GF-D8 (cell line): Measurements from ENCODE around the gene TRABD2B.

Experiments used
- DNase-seq: peaks from one replicate; lab custom pipeline; 2025; lab: John Stamatoyannopoulos, UW

The TRABD2B gene

DNA sequence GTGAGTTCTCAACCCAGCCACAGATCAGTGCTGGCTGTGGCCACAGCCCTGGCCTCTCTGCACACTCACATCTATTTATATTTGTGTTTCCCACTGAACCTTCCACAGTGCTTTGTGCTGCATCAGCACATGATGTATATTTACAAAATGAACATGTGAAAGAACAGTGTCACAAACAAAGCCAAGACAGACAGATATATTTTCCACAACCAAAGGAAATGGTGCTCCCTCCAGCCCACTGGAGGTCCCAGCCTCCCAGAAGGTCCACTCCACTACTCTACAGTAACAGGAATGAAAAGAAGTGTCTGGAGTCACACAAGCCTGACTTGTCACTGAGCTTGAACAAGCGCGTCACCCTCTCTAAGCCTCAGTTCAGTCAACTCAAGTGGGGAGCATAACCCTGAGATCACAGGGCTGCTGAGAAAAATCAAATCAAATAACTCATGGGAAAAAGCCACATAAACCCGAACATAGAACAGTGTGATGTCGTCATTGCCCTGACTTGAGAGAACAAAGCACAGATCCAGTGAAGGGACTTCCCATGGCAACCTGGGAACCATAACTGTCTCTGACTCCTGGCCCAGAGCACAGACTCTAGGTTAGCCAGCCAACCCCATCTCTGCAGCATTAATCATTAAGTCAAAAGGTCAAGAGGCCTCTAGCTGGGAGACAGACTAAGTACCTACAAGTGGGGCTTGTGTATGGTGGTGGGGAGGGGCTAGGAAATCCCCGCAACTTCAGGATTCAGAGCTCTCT lies 121.2 kb downstream of the TRABD2B start:
- DNase-seq, result no peak

DNA sequence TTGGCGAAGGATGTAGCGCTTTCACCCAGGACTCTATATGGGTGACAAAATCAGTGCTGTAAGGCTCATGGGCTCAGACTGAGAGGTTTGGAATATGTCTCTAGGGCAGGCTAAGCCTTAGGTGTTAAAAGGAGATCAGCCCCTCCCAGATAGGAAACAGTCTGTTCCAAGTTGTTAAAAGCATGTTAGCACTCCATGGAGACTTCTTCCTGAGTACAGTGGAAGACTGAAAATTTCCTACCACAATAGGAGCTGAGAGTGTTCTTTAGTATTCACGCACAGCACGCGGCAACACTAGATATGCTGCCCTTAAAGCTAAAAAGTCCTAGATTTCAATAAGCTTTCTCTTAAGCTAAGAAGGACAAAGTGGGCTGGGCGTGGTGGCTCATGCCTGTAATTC lies 122.1 kb downstream of the TRABD2B start:
- DNase-seq, result no peak

DNA sequence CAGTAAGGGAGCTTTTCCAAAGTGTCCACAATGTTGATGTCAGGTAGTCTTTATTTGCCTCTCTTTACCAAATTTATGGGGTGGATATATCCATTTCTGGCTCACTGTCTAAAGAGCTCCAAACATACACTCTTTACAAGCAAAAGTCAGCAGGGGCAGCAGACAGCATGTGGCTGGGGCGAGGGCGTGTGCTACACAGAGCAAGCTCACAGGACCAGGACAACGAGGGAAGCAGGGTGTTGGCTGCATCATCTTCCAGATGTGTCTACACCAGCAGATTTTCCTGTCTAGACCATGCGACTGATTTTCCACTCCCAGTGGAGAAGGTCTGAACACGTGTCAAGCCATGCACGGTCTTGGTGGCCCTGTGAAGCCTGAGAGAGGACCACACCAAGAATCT lies 123.8 kb downstream of the TRABD2B start:
- no peak for DNase-seq

DNA sequence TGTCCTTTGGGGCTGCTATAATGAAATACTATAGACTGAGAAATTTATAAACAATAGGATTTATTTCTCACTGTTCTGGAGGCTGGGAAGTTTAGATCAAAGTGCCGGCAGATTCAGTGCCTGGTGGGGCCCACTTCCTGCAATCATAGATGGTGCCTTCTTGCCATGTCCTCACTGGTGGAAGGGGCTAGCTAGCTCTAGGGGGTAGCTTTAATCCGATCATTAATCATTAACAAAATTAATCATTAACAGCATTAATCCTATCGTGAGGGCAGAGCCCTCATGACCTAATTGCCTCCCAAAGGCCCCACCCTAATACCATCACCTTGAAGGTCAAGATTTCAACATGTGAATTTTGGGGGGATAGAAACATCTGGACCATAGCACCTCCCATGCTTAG lies 124.3 kb downstream of the TRABD2B start:
- no peak for DNase-seq

DNA sequence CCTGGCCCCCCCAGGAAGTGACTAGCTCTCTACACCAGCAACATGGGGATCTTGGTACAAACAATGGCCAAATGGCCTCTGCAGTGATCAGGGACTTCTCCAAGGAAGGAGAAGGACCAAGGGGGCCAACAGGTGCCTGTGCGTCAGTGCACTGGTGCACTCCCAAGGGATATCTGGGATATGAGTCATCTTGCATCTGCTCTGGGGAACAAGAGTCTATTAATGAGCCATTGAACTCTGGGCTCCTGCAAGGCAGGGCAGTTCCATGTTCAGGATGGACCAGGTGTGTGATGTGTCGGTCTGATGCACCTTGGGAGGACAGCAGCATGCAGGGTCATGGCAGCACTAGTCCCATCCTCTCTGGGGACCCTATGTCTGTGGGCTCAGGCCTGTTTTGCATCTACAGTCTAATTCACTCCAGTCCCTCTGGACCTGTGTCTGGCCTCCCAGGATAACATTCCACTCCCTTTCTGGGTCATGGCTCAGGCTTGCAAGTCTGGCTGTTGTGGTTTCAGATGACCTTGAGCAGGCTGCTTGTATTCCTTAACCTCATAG lies 125.3 kb downstream of the TRABD2B start:
- DNase-seq, result no peak

DNA sequence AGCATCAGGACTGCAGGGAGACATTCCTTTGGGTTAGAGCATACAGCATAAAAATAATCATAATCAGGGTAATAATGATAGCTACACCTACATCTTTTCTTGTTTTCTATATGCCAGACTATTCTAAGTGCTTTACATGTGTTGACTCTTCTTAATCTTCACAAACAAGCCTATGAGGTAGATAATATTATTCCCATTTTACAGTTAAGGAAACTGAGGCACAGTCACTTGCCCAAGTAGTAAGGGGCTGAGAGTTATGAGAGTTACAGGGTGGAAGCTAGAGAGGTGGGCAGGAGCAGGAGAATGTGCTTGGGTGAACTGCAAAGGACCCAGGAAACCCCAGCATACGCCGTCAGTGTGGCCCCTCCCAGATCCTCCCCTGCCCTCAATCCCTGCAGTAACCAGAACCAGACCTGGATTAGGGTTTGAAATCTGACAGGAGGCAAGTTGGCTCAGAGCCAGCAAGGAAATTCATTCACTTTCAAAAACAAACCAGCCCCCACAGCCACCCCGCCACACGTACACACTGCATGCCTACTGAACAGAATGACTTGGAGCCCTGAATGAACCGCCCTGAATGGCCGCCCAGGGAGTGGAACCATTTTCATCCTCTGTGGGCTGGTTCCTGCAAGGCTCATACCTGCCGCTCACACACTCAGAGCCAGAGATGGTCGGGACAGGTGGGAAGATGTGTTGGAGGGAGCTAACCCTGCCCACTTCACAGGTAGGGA lies 126.1 kb downstream of the TRABD2B start:
- no peak for DNase-seq

DNA sequence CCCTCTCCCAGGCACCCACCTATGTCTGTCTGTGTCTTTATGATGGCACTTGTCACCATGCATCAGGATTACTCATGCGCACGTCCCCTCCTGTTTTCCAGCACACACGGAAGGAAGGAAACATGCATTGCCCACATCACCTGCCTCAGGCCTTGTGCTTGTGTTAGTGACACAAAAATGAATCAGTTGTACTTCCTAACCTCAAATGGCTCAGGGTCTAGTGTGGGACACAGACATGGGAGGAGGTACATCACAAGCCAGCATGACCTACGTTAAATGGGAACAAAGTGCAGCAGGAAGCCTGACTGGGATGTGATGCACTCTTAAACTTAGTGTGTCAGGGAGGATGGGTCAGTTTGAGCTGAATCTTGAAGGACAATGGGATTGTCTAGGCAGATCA lies 126.7 kb downstream of the TRABD2B start:
- DNase-seq, result no peak

DNA sequence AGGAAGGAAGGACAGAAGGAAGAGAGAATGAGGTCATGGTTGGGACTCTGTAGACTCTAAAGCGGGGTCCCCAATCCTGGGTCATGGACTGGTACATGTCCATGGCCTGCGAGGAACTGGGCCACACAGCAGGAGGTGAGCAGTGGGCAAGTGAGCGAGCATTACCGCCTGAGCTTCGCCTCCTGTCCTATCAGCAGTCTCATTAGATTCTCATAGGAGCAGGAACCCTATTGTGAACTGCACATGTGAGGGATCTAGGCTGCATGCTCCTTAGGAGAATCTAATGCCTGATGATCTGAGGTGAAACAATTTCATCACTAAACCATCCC lies 128.9 kb downstream of the TRABD2B start:
- no peak for DNase-seq

DNA sequence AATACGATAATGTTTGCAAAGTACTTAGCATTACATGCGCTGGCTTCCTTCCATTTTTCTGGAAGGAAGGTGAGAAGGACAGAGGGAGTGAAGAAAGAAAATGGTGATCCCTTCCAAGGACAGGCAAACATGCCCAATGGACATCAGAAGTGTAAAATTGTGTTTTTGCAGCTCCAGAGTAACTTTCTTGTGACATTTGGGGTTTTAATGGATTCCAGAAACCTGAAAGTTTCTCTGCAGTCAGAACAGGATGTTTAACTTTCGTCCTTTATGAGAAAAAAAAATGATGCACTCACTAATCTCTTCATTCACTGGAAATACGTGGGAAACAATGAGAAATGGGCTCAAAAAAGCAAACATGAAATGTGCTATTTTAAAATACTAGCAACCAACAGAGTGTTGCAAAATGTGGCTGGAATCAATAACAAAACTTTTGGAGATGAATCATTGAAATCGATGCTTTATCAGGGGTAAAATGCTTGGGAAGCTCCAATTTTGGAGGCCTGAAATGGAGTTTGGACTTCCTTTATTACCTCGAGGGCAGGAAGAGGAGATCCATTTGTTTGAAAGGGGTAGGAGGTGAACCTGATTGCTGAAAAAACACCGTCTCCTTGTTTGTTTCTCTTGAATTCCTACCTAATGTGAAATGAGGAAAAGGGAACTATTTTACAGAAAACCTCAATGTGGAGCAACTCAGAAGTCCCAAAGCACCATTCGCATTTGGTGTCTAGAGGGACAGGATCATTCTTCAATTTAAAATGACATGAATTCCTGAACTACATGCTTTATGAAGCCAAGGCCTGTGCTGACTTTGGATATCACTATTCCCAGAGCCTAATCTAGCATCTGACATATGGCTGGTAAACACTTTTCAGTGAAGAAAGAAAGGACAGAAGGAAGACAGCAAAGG lies 129.5 kb downstream of the TRABD2B start:
- DNase-seq, result no peak

DNA sequence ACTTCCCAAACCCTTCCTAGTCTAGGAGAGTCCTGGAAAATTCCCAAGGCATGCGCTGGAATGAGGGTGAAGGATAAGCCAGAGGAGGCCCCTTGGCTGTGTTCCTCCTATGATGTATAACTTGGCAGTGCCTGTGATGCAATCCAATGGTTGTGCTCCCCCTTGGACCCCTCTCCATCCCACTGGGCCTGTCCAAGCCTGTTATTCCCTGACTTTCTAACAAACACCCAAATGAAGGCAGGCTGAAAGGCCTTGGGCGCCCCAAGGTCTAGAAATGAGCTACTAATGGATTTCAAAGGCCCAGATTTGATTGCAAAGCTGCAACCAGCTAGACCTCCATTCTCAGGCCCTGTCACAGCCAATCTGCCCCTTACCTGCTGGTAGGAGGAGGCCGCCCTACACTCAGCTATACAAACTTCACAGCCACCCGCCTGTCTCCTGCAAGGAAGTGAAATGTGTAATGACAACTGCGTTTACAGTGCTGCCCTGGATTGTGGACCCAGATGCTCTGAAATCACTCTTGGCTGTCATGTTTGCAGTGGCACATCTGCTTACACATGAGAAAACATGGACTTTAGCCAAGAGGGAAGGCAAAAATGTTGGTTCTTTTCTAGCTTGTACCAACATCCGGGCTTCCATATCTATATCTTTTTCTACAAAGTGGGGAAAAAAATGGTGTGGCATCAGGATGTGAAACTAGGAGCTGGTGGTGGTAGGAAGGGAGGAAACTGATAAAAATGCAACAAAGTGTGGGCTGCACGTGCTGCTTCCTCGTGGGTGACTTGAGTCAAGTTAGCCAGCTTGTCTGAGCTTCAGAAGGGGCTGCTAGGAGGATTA lies 130.4 kb downstream of the TRABD2B start:
- no peak for DNase-seq

DNA sequence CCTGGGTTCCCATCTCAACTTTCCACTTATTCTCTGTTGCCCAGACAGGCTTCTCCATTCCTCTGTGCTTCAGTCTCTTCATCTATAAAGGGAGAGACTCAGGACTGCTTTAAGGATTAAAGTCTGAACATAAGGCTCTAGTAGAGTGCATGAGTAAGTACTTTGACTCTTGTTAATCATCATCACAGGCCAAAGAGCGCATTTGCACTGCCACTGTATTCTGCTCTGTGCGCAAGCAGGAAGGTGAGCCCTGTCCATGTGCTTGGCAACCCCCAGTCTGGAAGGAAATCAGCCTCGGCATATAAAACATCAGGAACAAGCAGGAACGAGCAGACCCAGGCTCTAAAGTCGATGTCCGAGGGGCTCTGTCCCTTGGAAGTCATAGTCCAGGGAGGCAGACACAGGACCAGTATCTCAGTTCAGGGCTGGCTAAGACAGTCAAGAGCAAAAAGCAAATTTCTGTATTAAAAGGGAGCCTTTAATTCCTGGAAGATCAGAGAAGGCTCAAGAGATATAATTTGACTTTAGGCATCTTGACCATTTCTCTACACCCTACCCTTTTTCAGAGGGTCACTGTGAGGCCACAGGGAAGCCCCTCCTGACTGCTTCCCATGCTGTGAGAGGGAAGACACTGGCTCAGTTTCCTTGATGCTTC lies 131.2 kb downstream of the TRABD2B start:
- DNase-seq, result no peak

DNA sequence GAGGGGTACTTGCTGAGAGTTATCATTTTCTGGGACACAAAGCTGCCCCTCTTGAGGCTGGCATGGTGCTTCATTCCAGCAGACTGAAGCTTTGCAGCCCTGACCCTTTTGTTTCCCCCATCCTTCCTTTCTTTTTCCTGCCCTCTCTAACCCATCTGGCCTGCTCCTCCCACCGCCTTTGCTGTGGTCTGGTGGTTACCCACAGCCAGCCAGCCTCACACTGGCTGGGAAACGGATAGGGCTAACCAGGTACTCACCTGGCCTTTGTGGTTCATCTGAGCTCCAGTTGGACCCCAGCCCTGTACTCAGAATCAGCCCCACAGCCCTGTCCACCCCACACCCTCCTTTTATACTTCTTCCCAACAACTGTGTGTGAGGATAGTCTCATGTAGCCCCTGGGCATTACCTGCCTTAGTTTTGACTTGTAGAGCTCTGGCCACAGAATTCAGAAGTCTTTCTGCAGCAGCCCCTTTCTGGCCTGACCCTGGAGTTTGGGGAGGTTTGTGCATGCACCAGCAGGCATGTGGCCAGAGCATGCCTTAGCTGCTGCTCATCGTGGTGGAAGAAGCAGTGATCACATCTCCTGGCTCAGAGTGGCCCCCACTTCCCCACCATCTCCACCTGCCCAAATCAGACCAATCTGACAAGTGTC lies 138.0 kb downstream of the TRABD2B start:
- DNase-seq, result no peak

DNA sequence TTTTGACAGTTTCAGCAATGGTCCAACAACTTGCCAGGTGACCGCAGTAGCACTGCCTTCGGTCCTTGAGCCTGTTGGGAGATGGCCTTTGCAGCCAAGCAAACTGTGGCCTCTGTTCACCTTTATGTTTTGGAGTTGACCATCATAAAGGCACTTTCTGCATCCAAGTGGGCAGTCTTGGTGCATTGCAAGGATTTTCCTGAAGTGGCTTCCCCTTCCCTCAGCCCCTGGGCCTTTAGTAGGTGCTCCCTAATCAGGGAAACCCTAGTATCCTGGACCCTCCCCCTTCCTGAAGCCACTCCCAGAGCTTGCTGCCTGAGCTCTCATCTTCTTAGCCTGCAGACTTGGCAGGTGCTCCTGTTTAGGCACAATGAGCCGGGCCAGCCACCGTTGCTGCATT lies 140.2 kb downstream of the TRABD2B start:
- no peak for DNase-seq

DNA sequence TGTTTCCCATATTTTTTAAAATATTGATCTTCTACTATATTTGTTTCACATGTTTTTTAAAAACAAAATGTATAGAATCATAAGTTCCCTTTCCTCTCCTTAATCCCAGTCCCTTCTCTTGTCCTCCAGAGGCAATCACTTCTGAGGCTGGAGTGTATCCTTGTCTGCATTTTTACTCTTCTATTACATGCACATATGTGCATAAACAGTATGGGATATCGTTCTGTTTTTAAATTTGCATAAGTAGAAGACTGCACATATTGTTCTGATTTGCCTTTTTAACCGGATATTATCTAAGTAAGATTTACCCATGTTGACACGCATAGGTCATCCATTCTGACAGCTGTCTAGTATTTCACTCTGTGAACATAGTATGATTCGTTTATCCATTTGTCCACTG lies 142.0 kb downstream of the TRABD2B start:
- DNase-seq, result no peak

DNA sequence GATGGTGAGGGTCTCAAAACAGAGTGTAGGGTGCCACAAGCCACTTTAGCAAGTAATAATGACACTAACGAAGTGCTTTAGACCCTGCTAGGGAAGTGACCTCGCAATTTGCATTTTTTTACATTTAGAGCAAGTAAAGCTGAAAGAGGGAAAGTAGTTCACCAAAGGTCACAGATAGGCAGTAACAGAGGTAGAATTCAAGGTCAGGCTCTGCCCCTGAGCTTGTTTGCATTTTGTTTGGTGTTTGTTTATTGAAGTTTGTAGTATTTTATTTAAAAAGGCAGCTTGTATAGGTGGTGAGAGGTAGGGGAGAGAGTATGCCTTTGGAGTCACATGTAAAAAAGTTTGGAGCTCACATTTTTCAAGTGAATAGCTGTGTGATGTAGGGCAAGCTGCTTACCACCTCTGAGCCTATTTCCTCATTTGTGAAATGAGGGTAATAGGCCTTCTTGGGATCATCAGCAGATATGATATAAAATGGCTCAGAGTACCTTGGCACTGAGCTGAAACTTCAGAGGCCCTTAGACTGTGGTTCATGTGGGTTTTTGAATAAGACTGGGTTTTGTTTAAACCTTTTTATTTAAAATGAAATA lies 142.5 kb downstream of the TRABD2B start:
- no peak for DNase-seq

DNA sequence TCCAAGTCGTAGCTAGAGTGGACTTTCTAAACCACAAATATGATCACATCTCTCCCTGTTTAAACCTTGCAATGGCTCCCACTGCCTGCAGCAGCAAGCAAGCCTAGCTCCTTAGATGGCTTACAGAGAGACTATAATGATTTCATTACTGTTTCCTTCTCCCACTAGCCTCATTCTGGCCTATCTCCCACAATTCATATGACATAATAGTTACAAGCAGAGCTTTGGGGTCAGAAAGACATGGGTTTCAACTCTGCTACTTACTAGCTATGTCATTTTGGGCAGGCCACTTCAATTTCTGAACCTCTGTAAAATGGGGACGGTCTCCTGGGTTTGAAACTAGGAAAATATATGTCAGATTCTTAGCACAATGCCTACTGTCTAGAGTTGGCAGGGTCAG lies 143.3 kb downstream of the TRABD2B start:
- no peak for DNase-seq

DNA sequence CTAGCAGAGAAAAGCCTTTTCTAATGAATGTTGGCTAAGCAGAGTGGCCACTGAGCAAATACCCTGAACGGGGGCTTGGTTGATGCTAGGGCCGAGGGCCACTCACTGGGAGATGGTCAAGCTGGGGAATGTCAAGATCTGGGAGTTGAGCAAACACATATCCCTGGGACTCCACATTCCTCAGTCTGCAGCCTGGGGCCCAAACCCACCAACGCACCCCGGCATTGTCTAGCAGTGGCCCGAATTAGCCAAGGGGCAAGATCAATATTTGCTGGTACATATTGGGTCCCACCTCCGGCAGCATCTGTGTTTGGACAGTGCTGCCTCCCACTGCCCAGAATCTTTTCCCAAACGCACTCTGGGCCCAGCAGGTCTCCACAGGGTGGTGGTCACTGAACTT lies 144.1 kb downstream of the TRABD2B start:
- no peak for DNase-seq

DNA sequence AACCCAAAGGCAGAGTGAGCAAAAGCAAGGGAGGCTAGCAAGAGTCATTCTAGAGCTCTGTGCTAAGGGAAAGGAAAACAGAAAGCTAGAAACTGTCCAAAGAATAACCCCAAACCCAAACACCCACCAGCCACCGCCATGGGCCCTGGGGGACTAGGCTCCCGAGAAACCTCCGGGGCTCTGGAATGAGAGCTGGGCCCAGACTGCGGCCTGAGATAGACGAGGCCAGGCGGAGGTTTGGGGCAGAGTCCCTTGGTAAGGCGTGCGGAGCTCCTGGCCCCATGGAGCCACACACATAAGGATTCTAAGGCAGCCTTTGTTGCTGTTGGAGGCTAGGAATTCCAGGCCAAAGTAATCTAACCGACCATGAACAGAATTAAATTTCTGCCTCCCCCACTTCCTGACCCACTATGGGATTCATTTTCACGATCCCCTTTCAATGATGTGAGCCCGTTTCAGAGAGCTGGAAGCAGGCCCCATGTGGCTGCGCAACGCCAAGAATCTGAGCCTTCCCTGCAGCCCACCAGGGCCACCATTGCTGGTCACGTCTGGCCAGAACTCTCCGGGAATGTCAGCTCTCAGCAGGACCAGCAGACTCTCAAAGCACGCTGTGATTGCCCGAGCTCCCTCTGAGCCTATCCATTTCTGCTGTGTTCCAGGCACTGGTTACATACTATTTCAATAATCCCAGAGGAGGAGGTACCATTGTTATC lies 145.0 kb downstream of the TRABD2B start:
- no peak for DNase-seq

DNA sequence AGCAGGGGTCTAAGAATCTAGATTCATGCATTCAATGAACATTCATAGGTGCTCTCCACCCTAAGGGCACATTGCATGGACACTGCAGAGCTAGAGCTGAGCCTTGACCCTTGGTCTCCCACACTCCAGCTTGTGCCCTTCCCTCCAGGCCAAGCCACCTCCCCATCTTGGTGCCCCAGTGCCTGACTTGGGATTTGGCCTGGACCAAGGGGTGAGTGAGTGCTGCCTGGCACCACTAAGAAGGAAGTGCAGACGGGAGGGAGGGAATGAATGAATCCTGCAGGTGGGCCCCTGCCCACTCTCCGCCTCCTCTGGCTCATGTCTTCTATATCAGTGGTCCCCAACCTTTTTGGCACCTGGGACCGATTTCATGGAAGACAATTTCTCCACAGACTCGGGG lies 146.7 kb downstream of the TRABD2B start:
- DNase-seq, result no peak
